Natural killer cell (primary cell): Measurements from ENCODE around the gene KANSL3. TPM values are rescaled to one million over a fixed set of nuclear protein-coding genes. Genes with fewer than 3 reads are reported as not detected.

Experiments
- ATAC-seq, 3 donors: fragments of 150-1000 bp in 2 of 3; fragments of 200-7000 bp in 1 of 3; cut with Tn5 transposase; 1 replicate in 1 of 3; 2 replicates in 2 of 3; pipeline ENCODE4 v1.10.0; 2021; ENCODE audit warnings: mild to moderate bottlenecking in 2 of 3, moderate library complexity in 2 of 3
- DNase-seq, 2 donors: peaks; one replicate each; pipeline versions ENCODE4 v3.0.0 to v3.0.0-alpha.2; 2013 to 2021; ENCODE audit warnings: mixed read lengths in 1 of 2
- H3K27ac ChIP-seq: one replicate; pipeline ENCODE4 v1.5.1; 2013; ENCODE audit warnings: mild to moderate bottlenecking, low read length
- H3K27me3 ChIP-seq: one replicate; pipeline ENCODE4 v1.6.1; 2013; ENCODE audit warnings: low read length; ENCODE audit not compliant: control insufficient read depth, insufficient read depth
- H3K36me3 ChIP-seq: one replicate; pipeline ENCODE4 v1.6.1; 2013; ENCODE audit warnings: low read length; ENCODE audit not compliant: control insufficient read depth, insufficient read depth
- H3K4me1 ChIP-seq: one replicate; pipeline ENCODE4 v1.6.1; 2013; ENCODE audit warnings: low read length; ENCODE audit not compliant: control insufficient read depth, insufficient read depth
- H3K4me3 ChIP-seq: one replicate; pipeline ENCODE4 v1.5.1; 2013; ENCODE audit warnings: low read length
- H3K9me3 ChIP-seq: one replicate; pipeline ENCODE4 v1.6.1; 2013; ENCODE audit warnings: low read length; ENCODE audit not compliant: control insufficient read depth, insufficient read depth
- H3K27ac Mint-ChIP-seq, 2 donors: one replicate each; pipeline ENCODE4 v1.8.0; 2022; ENCODE audit warnings: mild to moderate bottlenecking in 2 of 2, mixed read lengths in 2 of 2, moderate library complexity in 1 of 2
- H3K27me3 Mint-ChIP-seq, 2 donors: one replicate each; pipeline ENCODE4 v1.8.0; 2022; ENCODE audit warnings: low read depth in 2 of 2, mixed read lengths in 2 of 2
- H3K36me3 Mint-ChIP-seq: one replicate; pipeline ENCODE4 v1.8.0; 2022; ENCODE audit warnings: mixed read lengths
- H3K4me1 Mint-ChIP-seq, 2 donors: one replicate each; pipeline ENCODE4 v1.8.0; 2022; ENCODE audit warnings: mixed read lengths in 2 of 2
- H3K4me3 Mint-ChIP-seq: one replicate; pipeline ENCODE4 v1.8.0; 2022; ENCODE audit warnings: mild to moderate bottlenecking, moderate library complexity, mixed read lengths
- H3K9me3 Mint-ChIP-seq, 2 donors: one replicate each; pipeline ENCODE4 v1.8.0; 2022; ENCODE audit warnings: mixed read lengths in 2 of 2
- CTCF ChIP-seq: fragments of 200-600 bp; IDR thresholded peaks from one replicate; pipeline ENCODE4 v1.8.0; 2022; ENCODE audit warnings: antibody characterized with exemption
- WGBS: methylation state at CpG from one replicate; pipeline ENCODE4 v1.1.7; 2013; ENCODE audit warnings: missing lambda C conversion rate; ENCODE audit not compliant: insufficient coverage; 5-methylcytosine and 5-hydroxymethylcytosine counted together
- intact Hi-C: fragments of 100-400 bp; cut with micrococcal nuclease; formaldehyde crosslinking; loops from one replicate; pipeline ENCODE4 v1.14.2; 2022
- total RNA-seq, 4 donors: library from RNA; stranded (reverse); fragments of 120-200 nt in 1 of 4; gene quantifications; one replicate each; pipeline versions ENCODE4 v1.2.3 to v1.2.4, GENCODE V29; 2013 to 2022

KANSL3 gene
- total RNA-seq = 10 to 100 TPM; 73.9 to 98.0 (median 83.5) TPM
- total RNA-seq (2013) = 56.1 TPM

- TF ChIP-seq CTCF = no peak
- peak; percentile 94 to 95 for DNase-seq
- H3K9me3 ChIP-seq = no peaks in the 10 kb centered on the region
- WGBS = 10% methylated on average over 67 of the region's 67 CpGs
- H3K27me3 ChIP-seq = no peaks in the 10 kb centered on the region
- peak within 1 kb of the TSS; percentile 89 for H3K27ac ChIP-seq
- Mint-ChIP-seq H3K36me3 (no peaks in the 10 kb centered on the region), H3K4me1 (peaks cover 33% of the 10 kb centered on the region in 2 donors), H3K9me3 (no peaks in the 10 kb centered on the region), H3K27me3 (peaks cover 0 to 3% of the 10 kb centered on the region in 2 donors), H3K27ac (peak within 1 kb of the TSS; percentile 94 to 97), H3K4me3 (peak within 1 kb of the TSS; percentile 93)
- H3K36me3 ChIP-seq = peaks cover 6% of the 10 kb centered on the region
- peak; percentile 82 to 93 (median 87) for ATAC-seq
- H3K4me3 ChIP-seq = peak within 1 kb of the TSS; percentile 60
- H3K4me1 ChIP-seq = peaks cover 19% of the 10 kb centered on the region
- intact Hi-C loops = loop anchor here (1.0 to 5.0 kb wide), 3 partner anchors 101 to 122 kb away; partner anchors contain the start of genes ARID5A, CNNM4 and LMAN2L
Measured at GRCh38 chr2:96638144-96639121, at the start of gene KANSL3. TSS of gene KANSL3 (minus strand) at chr2:96638312. CDS start at chr2:96637135, 1,177 bp downstream.

- no peaks in the 10 kb centered on the region for H3K27me3 ChIP-seq
- TF ChIP-seq CTCF = no peak
- Mint-ChIP-seq H3K4me1 (no peaks in the 10 kb centered on the region), H3K9me3 (no peaks in the 10 kb centered on the region), H3K27me3 (peaks cover 0 to 7% of the 10 kb centered on the region in 2 donors), H3K36me3 (no peaks in the 10 kb centered on the region), H3K27ac (no peak overlapping the region), H3K4me3 (no peak overlapping the region)
- intact Hi-C loops = no loop called here
- no peaks in the 10 kb centered on the region for H3K36me3 ChIP-seq
- no peak for DNase-seq
- H3K27ac ChIP-seq = no peak overlapping the region
- no peaks in the 10 kb centered on the region for H3K4me1 ChIP-seq
- 97% methylated on average over 3 of the region's 3 CpGs for WGBS
- no peak for ATAC-seq
- no peaks in the 10 kb centered on the region for H3K9me3 ChIP-seq
- H3K4me3 ChIP-seq = no peak overlapping the region
Measured at GRCh38 chr2:96687266-96687665, 49.2 kb upstream of the KANSL3 start.

DNA sequence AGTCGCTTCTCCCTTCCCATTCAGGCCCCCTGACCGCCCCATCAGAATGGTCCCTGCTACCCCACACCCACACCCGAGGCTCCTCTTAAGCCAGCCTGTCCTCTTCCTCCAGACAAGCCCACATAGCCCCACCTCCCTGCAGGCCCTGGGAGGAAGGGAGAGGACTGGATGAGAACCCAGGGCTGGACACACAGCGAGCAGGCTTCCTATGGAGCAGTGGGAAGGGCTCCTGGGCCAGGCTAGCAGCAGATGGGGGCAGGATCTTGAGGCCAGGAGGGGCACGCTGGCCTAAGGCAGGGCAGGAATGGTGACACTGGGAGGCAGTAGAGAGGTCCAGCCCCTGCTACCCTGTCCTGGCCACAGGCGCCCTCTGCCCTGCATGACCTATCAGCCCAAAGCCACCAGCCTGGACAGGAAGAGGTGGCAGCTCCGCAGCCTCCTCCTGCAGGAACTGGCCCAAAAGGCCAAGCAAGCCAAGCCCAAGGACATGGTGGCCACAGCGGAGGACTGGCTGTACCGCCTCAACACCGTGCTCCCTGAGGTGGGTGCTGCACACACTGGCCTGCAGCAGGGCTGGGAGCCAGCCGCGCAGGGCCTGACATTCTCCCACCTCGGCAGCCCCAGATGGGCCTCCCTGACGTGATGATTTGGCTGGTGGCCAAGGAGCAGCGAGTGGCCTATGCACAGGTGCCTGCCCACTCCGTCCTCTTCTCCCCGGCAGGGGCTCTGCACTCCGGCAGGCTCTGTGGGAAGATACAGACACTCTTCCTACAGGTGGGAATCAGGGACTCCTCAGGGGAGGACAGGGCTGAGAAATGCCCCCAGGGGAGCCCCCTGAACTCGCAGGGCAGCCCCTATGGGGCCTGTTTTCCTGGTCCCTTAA is 47.7 kb upstream of the KANSL3 start:
- no peaks in the 10 kb centered on the region for H3K27me3 ChIP-seq
- H3K4me1 Mint-ChIP-seq = no peaks in the 10 kb centered on the region
- H3K36me3 Mint-ChIP-seq = no peaks in the 10 kb centered on the region
- ATAC-seq = no peak
- intact Hi-C loops = no loop called here
- no peaks in the 10 kb centered on the region for H3K4me1 ChIP-seq
- H3K9me3 Mint-ChIP-seq = no peaks in the 10 kb centered on the region
- no peak overlapping the region for H3K27ac ChIP-seq
- no peak overlapping the region for H3K27ac Mint-ChIP-seq
- no peak for DNase-seq
- H3K27me3 Mint-ChIP-seq = peaks cover 0 to 7% of the 10 kb centered on the region in 2 donors
- WGBS = 77% methylated on average over 18 of the region's 19 CpGs
- H3K36me3 ChIP-seq = no peaks in the 10 kb centered on the region
- no peak for TF ChIP-seq CTCF
- no peaks in the 10 kb centered on the region for H3K9me3 ChIP-seq
- no peak overlapping the region for H3K4me3 Mint-ChIP-seq
- H3K4me3 ChIP-seq = no peak overlapping the region
